CD4-positive, alpha-beta T cell treated with Interleukin-15 for 1 hour (primary cell): Measurements from ENCODE around the gene MYZAP.
A peak's percentile ranks its signal among the peaks of the same experiment; 100 is the strongest.

Source experiments
- DNase-seq: peaks from one replicate; pipeline ENCODE4 v3.0.0-alpha.2; 2020

MYZAP gene

GRCh38 chr15:57706405-57707209, 114.9 kb downstream of the MYZAP start, which contains the start of gene POLR2M:
TSS of gene POLR2M (plus strand) at chr15:57706714. CDS start at chr15:57706843, 129 bp downstream.
- DNase-seq = peak; percentile 95

DNA sequence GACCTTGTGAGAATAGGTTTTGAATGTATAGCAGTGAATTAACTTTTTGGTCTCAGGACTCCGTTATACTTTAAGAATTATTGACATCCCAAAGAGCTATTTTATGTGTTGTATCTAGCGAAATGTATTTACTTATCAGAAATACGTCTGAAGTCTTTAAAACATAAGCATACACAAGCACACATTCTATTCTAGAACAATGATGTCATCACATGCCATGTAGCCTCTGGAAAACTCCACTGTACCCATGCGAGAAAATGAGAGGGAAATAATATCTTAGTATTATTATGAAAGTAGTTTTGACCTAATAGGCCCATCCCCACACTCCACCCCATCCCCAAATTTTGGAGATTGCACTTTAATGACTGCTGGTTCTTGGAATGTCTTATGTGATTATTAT, 116.3 kb downstream of the MYZAP start:
- DNase-seq = no peak

- no peak for DNase-seq
Observed at GRCh38 chr15:57718309-57718708, 126.6 kb downstream of the MYZAP start.

DNA sequence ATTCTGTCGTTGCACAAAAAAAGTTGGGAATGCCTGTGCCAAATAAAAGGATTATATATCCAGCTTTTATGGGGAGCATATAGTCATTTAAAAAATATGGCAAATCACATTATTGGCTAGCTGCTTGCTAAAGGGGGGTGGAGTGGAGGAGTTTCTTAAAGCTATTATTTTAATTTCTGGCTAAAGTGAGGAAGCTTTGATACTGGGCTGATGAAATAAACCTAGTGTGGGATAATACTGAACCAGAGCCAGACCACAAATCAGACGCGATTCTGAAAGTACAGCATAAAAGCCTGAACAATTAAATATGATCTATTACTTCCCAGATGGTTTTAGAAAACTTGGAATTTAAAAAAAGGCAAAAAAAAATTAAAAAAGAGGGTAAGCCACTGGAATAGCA, 129.2 kb downstream of the MYZAP start:
- DNase-seq = no peak

- no peak for DNase-seq
Observed at GRCh38 chr15:57726411-57726810, 134.7 kb downstream of the MYZAP start.

DNA sequence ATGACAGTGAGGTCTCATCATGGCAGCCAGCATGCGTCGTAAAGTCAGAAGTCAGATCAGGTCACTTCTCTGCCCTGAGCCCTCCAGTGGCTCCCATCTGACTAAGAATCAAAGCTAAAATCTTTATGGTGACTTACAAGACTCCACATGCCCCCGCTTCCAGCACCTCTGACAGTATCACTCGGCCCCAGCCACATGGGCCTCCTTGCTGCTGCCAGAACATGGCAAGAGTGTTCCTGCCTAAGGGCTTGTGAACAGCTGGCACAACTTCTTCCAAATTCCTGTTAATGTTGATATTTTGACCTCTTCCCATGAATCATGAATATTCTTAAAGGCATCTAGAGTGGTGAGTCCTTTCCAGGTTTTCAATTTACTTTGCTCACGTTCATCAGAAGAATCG, 135.3 kb downstream of the MYZAP start:
- no peak for DNase-seq

DNA sequence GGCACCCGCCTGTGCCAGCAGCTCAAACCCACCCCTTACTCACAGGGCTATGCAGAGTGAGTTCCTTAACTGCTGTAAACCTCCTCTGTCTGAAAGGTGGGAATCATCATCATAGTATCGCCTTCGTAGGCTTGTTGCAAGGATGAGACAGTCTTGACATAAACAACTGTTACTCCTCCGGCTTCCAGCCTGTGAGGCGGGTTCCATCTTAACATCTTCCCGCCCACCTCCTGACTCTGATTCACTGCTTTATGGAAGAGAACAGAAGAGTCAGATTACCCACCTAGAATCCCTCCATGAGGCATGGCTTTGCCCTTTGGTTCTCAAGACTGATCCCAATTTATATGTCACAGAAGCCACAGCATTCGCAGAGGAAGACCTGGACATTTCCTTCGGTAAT, 136.7 kb downstream of the MYZAP start:
- no peak for DNase-seq

GRCh38 chr15:57730876-57731275, 139.2 kb downstream of the MYZAP start:
- DNase-seq = no peak

- no peak for DNase-seq
Observed at GRCh38 chr15:57731530-57732103, 139.9 kb downstream of the MYZAP start.

DNA sequence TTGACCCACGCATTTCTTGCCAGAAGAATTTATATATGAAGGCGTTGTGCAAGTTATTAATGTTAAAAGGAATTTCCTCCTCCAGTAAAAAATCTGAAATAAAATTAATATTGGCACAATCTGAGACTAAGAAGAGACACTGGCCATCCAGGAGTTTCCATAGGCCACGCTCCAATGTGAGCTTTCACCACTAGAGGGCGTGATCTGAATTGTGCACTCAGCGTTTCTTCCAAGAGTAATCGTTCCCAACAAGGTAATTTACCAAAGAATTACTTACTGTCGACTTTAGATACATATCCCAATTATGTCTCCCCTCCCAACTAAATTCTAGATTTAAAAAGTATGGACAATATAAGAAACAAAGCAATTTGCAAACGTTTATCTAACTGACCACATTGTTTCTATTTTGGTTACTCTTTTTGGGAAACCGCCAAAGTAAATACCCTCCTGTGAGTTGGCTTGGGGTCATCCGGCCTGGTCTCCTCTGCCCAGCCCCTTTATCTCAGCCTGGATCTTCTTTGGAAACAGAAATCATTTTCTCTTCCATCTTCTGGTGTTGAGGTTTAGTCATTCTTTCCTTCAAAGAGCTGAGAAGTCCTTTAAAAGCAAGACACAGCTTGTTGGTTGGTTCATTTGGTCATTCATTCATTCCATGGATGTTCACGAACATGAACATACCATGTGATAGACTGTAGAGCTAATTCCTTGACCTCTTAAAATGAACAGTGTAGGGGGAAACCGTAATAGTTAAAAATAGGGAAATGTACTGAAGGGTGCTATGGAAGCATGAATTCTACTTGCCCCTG, 141.0 kb downstream of the MYZAP start:
- no peak for DNase-seq

- no peak for DNase-seq
Observed at GRCh38 chr15:57734860-57735259, 143.2 kb downstream of the MYZAP start.
